Spleen (tissue), 7 donors: Measurements from ENCODE around the gene RGS14.

Experiments
- POLR2A ChIP-seq, 3 donors: fragments of 450-650 bp; IDR thresholded peaks; one replicate each; pipeline ENCODE4 v1.5.1; 2017; ENCODE audit warnings: antibody characterized with exemption in 3 of 3, mild to moderate bottlenecking in 1 of 3
- TF ChIP-seq, protein P1 (sequence below), 11 experiments: fragments of 200-600 bp in 7 of 11; fragments of 450-650 bp in 4 of 11; sonication (generic) in 4 of 11; IDR thresholded peaks in 8 of 11; conservative IDR thresholded peaks in 3 of 11; 1 replicate in 7 of 11; 2 replicates in 4 of 11; pipeline versions ENCODE4 v1.4.0 to v1.8.0; 2016 to 2021; ENCODE audit warnings: antibody characterized with exemption in 11 of 11, inconsistent platforms in 4 of 11, mild to moderate bottlenecking in 1 of 11
- donor health status: DM: no; HTN: no; CAD: no; lungs with moderate emphysema.
- donor health status: DM: no; HTN: no; CAD: no.
- donor health status: DM: no; HTN: no; CAD: no.

DNA sequence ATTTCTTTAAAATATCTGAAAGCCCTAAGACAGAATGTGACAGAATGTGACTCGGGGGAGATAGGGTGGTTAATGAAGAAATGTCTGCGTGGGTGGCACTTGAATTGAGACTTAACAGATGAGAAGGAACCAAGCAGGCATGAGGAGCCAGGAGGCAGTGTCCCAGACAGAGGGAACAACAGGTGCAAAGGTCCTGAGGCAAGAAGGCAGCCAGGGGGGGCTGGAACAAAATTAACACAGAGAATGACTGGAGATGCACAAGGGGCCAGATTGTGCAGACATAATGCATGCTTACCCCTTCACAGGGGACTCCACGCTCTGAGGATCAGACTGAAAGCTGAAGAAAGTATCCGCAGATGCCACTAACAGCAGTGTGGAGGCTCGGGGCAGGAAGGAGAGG, 8.0 kb upstream of the RGS14 start:
- TF ChIP-seq, protein P1, sequence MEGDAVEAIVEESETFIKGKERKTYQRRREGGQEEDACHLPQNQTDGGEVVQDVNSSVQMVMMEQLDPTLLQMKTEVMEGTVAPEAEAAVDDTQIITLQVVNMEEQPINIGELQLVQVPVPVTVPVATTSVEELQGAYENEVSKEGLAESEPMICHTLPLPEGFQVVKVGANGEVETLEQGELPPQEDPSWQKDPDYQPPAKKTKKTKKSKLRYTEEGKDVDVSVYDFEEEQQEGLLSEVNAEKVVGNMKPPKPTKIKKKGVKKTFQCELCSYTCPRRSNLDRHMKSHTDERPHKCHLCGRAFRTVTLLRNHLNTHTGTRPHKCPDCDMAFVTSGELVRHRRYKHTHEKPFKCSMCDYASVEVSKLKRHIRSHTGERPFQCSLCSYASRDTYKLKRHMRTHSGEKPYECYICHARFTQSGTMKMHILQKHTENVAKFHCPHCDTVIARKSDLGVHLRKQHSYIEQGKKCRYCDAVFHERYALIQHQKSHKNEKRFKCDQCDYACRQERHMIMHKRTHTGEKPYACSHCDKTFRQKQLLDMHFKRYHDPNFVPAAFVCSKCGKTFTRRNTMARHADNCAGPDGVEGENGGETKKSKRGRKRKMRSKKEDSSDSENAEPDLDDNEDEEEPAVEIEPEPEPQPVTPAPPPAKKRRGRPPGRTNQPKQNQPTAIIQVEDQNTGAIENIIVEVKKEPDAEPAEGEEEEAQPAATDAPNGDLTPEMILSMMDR (IDR thresholded peaks at IDR 0.05 in 8 of 11, conservative IDR thresholded peaks at IDR 0.05 in 3 of 11) = no peak
- TF ChIP-seq POLR2A (IDR thresholded peaks at IDR 0.05) = no peak
